HG03135 (cell line): ENCODE results near the gene HECA.
A peak's percentile ranks its signal among the peaks of the same experiment; 100 is the strongest.
"Not testable (repeated sequence)": the region's sequence is repeated elsewhere in the genome, so short reads cannot be mapped to it uniquely, and the experiment has no call there.

Source experiments
- ATAC-seq: cut with Tn5 transposase; IDR thresholded peaks from one replicate; pipeline ENCODE4 v1.9.1; 2021; ENCODE audit warnings: mild to moderate bottlenecking, moderate library complexity; ENCODE audit not compliant: unreplicated experiment

The HECA gene

DNA sequence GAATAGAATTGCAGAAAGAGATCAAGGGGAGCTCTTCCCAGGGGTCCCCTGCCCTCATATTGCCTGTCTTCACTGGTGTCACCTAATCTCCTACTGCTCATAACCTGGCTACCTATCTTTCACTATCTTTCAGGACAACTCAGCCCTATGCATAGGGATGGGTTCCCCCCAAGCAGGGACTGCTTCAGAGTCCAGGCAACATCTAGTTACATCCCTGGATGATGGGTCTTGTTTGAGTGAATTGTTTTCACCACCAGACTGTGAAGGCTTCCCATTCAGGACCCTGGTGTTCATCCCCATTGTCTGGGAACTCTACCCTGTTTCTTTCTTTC, 850 bp upstream of the HECA start:
- ATAC-seq: no peak

DNA sequence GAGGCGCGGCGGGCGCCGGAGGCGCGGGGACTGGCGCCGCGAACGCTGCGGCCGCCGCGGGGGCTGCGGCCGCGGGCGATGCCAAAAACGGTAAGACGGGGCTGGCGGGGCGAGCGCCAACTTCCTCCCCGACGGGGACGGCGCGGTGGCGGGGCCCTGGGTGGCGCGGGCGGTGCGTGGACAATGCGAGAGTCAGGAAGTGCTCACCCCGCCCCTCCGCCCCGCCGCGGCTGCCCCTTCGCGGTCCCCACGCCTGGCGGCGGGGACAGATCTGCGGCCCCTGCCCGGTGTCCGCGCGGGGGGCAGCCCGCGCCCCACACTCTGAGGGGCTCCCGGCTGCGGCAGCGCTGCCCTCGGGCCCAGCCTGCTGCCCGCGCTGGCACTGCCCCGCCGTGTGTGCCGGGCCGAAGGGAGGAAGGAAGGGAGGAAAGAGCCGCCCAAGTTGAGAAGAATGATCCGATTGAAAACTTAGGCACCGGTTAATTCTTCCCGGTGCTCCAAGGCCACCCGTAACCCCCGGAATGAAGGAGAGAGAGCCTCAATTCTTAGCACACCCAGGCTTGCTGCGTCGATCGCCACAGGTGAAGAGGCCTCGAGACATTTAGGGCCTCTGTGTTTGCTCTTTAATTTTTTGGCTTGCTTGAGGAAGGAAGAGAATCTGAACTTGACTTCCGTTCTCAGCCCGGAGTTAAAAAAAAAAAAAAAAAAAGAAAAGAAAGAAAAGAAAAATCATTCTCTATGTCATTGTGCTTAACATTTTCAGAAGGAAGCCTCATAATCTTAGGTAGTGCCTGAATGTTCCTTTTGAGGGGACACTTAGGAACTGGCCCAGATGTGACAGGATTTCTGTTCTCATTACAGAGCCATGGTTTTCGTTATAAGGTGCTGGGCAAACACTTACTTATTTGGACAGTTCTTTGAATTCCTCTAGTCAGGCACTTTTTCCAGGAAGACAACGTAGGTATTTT, 982 bp downstream of the HECA start:
- ATAC-seq: peak; percentile 37

DNA sequence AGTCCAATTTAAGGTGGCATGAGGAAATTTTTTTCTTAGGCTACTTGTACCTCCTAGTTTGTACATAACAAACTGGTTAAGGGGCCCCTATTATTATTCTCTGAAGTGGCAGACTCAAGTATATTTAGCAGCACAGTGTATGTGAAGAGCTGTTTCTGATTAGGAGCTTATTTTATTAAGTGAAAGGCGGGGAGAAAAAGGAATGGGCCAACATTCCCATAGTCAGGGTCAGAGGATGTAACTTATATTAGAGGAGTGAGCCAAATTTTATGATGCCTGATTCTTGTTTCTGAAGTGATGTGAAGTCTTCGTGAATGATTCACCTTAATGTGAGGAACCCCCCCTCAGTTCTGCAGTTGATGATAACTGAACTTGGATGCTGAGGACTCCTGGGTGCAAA, 2.8 kb downstream of the HECA start:
- ATAC-seq: no peak

DNA sequence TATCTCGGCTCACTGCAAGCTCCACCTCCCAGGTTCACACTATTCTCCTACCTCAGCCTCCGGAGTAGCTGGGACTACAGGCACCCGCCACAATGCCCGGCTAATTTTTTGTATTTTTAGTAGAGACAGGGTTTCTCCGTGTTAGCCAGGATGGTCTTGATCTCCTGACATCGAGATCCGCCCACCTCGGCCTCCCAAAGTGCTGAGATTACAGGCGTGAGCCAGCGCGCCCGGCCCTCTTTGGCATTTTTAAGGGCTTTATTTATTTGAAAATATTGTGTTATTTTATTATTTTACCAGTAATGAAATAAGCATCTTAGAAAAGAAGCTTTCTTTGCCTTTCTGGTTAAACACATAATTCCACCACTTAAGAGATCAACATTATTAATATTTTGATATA, 6.0 kb downstream of the HECA start:
- ATAC-seq: not testable (repeated sequence)

DNA sequence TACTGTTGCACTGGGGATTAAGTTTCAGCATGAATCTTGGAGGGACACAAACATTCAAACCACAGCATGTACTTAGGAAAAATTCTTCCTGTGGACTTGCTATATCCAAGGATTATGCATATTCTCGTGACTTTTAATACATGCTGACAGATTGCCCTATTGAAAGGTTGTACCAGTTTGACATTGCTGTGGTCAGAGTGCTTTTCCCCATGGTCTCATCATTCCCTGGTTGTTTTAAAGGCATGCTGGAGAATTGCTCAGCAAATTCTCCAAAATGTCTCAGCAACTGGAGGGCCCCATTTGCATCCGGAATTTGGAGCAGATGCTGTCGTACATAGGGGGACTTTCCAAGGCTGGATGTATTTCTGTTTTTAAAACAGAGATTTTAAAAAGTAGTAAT, 7.4 kb downstream of the HECA start:
- no peak for ATAC-seq

DNA sequence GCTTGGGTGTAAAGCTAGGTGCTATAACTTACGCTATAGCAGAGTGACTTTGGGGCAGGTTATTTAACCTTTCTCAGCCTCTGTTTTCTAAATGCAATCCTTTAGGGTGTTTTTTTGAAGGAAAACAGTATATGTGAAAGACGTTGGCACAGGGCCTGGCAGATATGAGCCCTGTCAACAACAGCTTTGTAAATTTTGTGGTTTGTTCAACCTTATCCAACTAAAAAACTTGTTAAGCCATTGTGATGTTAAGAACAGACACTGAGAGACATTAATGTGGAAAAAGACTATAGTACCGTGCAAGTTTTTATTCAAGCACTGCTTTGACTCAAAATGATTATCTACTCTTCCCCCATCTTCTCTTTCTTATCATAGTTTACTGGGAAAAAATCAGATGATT, 8.2 kb downstream of the HECA start:
- ATAC-seq: no peak

DNA sequence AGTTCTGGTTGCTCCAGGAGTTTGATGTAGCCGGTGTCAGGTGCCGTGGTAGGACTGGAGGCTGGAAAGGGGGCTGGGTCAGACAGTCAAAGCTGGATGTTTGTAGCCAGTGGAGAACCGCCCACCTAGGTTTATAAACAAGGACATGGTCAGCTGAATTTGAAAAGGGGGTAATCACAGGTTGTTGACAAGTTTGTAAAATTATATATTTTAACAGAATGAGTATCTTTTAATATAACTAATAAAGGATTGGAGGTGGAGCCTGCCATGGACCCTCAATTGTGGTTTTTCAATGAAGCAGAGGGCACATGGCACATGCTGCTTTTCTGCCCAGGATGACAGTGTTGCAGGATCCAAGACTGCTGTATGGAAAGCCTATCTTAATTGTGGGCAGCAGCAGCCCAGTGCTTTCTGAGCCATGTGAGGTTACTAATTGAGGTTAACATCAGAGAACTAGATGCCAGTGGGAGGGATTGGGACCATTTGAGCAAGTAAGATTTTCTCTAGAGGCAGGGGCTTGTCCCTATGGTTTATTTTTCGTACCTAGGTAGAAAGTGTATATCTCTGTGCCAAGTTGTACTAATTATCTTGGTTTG, 9.7 kb downstream of the HECA start:
- ATAC-seq: no peak

DNA sequence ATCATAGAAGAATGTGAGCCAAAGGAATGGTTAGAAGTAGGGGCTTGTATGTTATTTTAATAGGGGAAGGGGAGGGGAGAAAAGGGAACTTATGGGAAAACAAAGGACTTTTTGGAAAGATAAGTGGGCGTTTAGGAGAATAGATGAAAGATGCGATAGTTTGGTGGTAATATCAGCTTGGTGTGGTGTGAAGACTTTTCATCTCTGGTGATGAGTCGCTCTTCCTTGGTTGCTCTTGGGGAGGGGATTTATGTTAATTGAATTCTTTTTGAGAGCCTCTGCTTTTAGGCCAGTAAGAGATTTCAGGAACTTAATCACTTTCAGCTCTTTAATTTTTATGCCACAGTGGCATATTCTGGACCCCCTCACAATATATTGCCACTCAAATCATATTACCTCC, 10.8 kb downstream of the HECA start:
- no peak for ATAC-seq

DNA sequence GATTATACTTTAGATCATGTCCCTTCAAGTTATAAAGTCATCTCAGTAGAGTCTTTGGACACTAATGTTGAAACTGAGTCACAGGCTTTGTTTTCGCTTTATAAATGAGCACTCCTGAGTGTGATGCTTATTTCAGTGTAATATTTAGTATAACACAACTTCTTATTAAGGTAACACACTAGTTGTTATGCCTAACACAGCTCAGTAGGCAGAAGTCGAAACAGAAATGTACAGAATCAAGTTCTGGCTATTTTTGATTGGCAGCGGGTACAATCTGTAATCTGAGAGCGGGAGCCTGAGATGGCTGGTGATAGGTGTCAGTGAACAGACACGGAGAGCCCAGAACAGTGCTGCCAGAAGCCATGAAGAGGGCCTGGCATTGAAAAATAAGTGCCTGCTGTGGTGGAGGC, 11.4 kb downstream of the HECA start:
- no peak for ATAC-seq

DNA sequence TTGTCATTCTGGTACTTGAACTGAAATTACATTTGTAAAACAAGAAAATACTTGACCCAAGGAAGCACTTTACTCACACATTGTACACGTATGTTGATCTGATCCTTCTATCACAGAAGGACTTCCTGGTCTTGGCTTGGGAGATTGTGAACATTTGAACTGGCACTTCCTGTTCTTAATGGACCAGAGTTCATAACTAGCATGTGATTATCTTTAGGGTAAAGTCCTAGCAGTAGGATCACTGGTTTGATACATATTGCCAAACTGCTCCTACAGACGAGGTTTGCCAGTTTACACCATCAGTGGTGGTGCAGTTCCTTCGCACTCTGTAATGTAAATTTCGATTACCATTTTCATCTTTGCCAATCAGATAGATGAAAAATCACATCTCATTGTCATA, 12.7 kb downstream of the HECA start:
- ATAC-seq: no peak

DNA sequence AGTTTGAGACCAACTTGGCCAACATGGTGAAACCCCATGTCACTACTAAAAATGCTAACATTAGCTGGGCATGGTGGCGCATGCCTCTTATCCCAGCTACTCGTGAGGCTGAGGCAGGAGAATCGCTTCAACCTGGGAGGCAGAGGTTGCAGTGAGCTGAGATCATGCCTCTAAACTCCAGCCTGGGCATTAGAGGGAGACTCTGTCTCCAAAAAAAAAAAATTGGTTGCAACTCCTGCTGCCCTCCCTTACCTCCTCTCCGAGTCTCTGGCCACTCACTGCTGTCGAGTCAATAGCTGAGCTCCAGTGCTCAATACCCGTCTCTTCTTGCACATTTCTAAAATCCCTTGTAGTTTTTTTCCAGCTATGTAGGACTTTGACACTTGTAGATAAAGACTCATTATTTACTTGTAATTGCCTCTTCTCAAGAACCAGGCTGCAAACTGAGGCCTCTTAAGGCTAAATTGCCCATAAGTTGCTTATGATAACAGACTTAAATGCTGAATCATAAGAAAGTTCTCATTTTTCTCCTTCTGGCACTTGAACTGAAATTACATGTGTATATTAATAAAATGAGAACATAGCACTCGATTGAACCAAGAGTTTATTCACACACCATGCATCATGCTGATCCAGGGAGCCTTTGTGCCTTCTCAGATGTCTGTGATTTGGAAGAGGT, 13.8 kb downstream of the HECA start:
- ATAC-seq: no peak

DNA sequence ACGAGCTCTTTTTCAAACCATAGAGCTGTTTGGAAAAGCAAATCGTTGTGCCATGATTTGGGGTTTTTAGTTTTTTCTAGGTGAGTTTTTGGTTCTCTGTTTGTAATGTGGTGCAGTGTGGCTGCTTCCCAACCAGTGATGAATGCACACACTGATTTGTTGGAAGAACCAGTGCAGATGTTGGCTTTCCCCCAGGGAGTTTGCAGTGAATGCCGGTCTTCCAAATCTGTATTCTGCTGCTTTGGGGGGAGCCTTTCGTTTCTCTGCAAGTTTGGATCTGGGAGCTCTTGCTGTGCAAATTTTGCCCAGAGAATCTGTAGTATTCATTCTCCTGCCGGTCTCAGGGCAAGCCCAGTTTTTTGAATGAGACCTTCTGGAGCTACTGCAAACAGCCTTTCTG, 14.5 kb downstream of the HECA start:
- ATAC-seq: no peak

DNA sequence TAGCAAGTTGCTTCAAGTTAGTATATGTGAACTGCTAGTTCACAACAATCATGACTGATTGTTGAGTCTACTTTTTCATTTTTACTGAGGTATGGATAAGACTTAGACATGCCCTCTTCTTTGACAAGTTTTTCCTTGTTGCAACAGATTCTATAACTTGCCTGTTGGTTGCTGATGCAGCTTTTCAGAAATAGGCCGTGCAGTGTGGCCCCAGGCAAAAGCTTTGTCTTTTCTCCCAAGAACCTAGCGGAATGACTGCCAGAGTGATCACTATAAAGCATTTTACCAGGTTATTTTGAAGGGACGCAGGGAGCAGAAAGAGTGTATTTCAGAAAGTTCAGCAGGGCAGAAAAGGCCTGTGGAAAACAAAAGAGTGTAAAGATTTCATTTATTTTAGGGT, 16.0 kb downstream of the HECA start:
- no peak for ATAC-seq

DNA sequence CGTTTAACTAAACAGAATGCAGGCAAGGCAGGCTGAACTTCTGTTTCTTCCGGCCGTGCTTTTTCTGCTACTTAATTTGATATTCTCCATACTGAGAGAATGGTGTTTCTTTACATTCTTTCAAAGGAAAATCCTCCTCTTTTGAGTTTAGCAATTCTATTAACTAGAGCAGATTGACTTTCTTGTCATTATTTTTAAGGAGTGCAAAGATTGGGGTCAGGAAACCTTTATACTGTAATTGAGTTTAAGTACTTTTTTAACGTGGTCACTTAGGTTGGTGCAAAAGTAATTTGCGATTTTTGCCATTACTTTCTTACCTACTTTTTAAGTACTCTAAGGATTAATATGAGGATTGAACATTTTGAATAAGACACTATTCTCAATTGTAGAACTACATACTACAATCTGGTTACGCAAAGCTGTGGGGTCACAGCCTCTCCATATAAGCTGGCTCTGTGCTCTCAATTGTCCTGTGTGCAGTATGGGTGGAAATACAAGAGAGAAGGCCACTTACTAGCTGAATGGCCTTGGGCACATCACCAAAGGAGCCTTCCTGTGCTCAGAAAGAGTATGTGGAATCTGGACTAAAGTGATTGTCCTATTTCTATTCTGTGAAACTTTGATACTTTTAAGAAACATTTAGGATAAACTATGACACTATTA, 16.7 kb downstream of the HECA start:
- ATAC-seq: no peak

DNA sequence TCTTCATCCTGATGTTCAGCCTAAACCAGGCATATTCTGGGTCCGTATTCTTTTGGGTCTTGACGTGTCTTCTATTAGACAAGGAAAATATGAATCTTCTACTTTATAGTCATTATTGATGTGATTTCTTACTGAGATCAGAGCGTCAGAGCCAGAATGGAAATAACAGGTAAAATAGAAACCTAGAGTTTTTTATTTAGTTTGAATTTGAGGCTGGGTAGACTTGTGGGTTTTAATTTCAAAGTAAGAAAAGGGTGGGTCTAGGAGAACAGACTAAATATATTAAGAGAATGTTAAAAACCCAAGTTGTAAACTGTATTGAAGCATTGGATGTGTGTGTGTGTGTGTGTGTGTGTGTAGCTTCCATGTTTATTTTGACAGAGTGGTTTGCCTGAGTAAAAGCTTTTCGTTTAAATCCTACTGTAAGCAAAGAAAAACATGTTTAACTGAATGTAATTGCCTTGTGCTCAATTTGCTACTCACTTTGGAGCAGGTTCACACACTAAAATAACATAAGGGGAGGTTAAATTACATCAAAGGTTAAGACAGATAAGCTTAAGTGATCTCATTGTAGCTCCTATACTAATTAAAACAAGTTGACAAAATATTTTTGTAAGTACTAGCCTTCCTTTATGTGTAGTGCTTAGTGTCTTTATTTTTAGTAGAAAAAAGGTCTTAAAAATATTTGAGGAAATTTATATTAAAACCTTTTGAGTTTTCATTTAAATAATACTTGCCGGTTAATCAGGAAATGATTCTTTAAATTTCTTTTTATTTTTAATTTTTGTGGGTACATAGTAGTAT, 17.4 kb downstream of the HECA start:
- ATAC-seq: no peak

DNA sequence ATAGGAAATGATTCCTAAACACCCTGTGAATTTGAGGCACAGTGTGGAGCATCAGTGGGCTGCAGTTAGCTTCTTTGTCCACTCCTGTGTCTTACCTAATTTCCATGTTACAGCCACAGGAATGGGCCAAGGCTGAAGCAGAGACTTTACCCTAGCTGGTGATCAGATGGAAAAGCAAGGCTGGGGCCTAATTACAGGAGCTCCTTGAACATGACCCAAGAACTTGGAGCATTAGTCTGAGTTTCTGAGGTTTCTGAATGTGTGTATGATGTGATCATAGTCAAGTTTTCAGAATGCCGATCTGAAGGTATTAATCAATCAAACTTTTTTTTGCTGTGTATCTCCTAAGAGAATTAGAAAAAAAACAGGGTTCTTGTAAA, 18.0 kb downstream of the HECA start:
- ATAC-seq: no peak

DNA sequence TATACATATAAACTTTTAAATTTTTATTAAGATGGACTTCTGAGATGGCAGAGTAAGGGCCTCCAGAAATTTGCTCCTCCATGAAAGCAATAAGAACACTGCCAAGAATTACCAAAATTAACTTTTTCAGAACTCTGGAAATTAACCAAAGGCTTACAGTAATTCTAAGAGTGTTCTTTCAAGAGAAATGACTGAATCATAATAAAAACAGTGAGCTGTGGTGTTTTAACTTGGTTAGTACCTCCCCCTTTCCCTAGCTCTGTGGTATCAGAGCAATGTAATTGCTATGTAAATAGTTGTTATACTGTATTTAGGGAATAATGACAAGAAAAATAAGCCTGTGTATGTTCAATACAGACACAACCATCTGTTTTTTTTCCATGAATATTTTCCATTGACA, 19.0 kb downstream of the HECA start:
- ATAC-seq: no peak

DNA sequence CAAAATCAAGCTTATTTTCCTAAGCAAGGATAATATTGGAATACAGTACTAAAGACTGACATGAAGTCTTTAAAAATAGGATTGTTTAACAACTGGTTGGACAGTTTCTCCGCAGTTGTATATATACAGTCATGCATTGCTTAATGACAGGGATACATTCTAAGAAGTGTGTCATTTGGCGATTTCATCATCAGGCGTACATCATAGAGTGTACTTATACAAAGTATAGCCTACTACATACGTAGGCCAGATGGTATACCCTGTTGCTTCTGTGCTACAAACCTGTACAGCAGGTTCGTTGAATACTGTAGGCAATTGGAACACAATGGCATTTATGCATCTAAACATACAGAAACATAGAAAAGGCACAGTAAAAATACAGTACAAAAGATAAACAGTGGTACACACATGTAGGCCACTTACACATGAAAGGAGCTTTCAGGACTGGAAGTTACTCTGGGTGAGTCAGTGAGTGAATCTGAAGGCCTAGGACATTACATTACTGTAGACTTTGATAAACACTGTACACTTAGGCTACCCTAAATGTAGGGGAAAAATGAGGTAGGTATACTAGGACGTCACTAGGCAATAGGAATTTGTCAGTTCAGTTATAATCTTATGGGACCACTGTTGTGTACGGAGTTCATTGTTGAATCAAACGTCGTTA, 20.1 kb downstream of the HECA start:
- ATAC-seq: no peak

DNA sequence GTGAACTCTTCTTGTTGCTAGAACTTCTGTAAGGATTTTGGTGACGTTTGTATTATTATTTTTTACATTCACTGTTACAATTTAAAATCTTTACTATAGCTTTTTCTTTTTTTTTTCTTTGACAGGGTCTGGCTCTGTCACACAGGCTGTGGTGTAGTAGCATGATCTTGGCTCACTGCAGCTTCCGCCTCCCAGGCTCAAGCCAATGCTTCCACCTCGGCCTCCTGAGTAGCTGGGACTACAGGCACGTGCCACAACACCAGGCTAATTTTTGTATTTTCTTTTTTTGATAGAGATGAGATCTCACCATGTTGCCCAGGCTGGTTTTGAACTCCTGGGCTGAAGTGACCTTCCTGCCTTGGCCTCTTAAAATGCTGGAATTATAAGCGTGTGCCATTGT, 21.2 kb downstream of the HECA start:
- ATAC-seq: no peak

DNA sequence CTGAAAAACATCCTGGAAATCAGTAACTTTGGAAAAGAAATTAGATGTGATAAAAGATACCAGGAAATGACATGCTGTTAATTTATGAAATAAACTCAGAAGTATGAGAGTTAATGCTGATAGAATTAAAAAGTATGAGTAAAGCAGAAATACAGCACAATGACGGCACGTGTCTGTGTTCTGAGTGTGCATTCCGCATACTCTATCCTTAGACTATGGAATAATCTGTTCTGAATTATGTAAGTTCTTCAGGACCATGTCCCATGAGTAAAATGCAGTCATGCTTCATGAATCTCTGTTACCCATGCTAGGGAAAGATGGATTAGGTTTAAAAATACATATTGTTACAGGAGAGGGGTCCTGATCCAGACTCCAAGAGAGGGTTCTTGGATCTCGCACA, 21.7 kb downstream of the HECA start:
- no peak for ATAC-seq
